GM19397 (cell line): ENCODE results near the gene MYLK.

Source experiments
- ATAC-seq: cut with Tn5 transposase; IDR thresholded peaks from one replicate; pipeline ENCODE4 v1.9.1; 2021; ENCODE audit warnings: mild to moderate bottlenecking, moderate library complexity; ENCODE audit not compliant: unreplicated experiment

Gene MYLK

DNA sequence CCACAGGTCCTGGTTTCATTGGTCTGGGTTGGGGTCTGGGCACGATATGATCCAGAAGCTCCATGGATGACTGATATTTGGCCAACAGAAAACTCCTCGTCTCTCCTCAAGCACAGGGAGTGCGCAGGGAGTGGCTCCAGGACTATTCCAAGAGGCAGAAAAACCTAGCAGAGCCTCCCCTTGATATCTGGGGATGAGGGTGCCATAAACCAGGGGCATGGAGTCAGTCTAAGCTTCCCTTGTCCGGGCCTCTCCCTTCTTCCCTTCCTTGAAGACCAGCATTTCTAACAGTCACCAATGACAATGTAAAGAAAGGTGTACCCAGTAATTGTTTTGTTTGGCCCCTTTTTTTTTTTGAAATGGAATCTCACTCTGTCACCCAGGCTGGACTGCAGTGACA is 199.9 kb downstream of the MYLK start:
- ATAC-seq: no peak

DNA sequence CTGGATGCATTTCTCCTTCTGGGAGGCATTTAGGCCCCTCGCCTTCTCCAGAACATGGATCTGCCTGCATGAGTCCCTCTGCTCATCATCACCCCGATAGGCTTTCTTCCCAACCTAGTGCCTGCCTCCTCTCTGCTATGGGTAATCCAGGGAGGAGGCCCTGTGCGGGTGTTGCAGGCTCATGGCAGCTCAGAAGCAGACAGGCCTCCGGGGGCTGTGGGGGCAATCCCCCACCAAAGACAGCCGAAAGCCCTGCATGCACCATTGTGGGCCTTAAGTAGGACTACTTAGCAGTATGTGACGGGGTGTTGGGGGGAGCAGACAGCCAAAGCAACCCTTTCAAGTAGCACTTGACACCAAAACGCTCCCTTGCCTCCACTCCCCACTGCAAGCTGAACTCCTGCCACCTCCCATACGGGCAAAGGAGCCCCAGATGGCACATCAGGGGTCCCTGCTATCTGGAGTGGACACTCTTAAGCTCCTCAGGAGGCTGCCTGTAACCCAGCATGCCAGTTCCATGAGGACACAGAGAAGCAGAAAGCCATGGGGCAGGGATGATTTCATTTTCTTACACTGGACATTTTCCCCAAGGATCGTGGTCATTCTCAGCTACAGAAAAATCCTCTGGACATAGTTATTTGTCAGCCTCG is 200.5 kb downstream of the MYLK start:
- no peak for ATAC-seq

DNA sequence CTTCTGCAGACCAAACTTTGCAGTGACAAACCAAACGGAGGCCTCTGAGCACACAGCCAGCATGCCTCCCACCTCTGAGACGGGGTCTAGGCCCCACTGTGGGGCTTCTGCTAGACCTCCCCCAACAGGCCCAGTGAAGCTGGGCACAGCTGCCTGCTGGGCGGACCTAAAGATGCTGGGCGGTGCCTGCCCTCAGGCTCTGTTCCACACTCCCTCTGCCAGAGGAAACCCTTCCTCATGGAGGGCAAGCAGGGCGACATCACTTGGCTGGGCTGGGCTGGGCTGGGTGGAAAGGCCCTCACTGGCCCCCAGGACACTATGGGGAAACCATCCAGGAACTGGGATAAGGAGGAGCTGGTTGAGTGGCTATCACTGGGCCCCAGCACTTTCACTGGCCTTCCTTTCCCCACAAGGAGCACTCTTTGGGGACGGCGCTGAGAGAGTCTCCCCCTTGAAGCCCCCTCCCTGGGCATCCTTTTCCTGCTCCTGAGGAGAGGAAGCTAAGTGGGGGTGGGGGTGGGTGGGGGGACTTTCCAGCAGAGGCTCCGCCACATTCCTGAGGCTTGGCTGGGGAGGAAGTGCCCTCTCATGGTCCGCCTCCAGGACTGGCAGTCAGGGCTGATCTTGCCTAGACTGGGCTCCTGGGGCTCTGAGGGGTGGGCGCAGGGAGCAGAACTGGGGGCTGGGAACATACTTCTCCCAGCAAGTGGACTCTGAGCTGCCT is 201.2 kb downstream of the MYLK start:
- ATAC-seq: no peak

DNA sequence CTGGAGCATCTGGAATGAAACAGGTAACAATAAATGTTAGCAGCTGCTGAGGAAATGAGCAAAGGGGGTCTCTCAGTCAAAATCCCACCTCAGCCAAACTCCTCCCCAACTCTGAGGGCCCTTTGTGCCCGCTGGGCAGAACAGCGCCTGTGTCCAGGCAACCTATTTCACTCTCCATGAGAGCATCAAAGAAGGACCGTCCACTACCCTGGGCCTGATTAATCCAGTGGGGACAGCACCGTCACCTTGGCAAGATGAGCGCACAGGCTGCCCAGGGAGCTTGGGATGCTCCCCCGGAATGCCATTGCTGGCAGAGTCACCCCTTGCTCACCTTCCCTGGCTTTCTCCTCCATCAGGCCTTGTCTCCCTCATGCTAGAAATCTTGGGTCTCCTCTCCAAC is 201.8 kb downstream of the MYLK start:
- no peak for ATAC-seq

- no peak for ATAC-seq
Measured at GRCh38 chr3:123679712-123680386, 204.3 kb downstream of the MYLK start.

DNA sequence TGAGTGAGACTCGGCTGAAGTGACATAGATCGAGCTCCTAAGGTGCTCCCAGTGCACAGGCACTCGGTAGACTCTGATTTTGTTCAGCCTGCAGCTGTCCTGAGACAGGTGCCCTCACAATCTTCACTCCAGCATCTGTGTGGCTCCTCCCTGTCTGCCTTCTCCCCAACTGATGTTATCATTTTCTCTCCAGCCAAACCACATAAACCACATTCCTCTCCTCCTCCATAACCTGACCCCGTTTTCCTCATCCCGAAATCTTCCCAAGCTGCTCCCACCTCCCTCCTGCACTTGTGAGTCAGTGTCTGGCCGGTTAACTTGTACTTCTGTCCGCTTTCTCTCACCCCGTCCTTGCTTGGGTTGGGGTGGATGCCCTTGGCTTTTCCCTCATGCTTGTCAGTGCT is 206.0 kb downstream of the MYLK start:
- ATAC-seq: no peak

DNA sequence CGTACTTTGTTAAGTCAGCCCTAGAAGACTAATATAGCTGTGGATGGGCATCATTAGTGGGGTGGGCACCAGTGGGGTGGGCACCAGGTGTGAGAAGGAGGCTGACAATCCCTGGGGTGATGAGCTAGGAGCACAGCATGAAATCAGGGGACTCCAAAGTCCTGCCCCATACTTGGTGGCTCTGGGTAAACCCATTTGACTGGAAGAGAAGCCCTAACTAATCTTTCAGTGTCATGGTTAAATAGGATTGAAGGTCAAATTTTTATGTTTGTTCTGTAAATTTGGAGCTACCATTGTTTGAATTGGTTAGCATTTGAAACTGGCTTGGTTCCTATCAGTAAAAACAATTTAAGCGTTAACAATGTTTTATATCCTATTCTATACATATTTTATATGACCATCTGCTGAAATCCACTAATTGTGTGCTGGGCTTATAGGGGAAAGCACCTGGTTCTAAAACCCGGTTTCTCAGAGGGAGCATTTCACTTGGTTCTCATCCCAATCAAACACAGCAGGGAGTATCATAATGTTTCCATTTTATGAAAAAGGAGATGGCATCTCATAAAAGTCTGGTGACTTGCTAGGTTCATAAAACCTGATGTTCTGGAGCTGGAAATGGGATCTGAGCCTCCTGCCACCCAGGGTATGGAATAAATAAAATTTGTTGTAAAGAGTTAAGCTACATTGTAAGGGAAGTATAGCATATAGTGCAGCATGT is 211.5 kb downstream of the MYLK start:
- ATAC-seq: no peak

GRCh38 chr3:123670743-123671142 is 213.4 kb downstream of the MYLK start:
- ATAC-seq: no peak

DNA sequence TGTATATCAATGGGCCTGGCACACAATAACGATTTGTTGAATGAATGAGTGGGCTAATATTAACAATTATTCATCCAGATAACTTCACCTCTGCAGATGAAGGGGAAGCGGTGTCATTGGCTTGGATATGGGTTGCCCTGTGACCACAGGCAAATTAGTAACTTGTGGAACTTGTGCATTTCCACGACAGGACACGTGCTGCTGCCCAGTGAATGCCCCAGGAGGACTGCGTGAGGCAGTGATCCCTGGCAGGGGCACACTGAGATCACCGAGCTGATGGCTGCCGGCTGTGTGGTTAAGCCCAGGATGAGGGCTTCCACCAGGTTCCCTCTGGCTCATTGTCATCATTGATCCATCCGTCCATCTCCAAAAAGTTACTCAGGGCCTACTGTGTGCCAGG is 215.2 kb downstream of the MYLK start:
- ATAC-seq: no peak

- no peak for ATAC-seq
Measured at GRCh38 chr3:123667784-123668183, 216.3 kb downstream of the MYLK start.

DNA sequence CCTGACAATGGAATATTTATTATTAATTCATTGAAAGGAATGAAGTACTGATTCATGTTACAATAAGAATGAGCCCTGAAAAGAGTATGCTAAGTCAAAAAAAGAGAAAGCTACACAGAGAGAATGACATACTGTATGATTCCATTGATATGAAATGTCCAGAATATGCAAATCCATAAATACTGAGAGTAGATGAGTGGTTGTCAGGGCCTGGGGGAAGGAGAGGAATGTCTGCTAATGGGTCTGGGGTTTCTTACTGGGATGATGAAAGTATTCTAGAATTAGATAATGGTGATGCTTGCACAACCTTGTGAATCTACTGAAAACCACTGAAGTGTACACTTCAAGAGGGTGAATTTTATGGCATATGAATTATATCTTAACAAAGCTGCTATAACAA is 219.4 kb downstream of the MYLK start:
- no peak for ATAC-seq

- ATAC-seq: no peak
Measured at GRCh38 chr3:123663977-123664376, 220.2 kb downstream of the MYLK start.

DNA sequence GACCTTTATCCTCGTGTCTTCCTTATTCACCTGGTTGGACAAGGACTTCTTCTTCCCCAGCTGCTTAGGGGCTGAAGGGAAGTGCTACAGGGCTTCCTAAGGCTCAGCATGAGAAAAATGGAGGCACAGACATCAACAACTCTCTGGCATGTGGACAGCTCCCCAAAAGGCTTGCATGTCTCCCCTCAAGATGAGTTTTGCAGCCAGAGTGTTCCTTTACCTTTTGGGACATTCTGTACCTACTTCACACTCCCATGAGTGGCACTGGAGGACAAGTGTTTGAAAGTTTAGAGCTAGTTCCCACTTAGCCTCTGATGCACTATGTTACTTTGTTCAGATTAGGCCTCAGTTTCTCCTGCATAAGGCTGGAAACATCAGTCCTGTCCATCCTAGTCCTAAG is 222.2 kb downstream of the MYLK start:
- no peak for ATAC-seq

DNA sequence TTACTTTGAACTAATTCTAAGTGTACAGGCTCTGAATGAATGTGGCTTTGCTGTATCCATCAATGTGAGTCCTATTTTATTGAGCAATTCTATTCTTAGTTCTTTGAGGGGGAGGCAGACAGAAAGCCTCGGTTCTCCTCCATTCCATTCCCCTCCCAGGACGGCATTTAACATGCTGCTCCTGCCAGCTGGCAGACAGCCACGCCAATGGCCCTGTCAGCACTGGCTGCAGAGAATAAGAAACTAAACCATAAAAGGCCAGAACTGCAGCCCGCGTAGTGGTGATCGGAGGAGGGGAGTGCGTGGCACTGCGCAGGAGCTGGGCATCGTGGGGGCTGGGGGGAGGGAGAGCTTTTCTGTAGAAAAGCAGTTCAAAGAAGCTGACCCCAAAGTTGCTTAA is 223.2 kb downstream of the MYLK start:
- no peak for ATAC-seq

- no peak for ATAC-seq
Measured at GRCh38 chr3:123660141-123660675, 223.9 kb downstream of the MYLK start.

GRCh38 chr3:123658852-123659206 is 225.3 kb downstream of the MYLK start:
- ATAC-seq: no peak

DNA sequence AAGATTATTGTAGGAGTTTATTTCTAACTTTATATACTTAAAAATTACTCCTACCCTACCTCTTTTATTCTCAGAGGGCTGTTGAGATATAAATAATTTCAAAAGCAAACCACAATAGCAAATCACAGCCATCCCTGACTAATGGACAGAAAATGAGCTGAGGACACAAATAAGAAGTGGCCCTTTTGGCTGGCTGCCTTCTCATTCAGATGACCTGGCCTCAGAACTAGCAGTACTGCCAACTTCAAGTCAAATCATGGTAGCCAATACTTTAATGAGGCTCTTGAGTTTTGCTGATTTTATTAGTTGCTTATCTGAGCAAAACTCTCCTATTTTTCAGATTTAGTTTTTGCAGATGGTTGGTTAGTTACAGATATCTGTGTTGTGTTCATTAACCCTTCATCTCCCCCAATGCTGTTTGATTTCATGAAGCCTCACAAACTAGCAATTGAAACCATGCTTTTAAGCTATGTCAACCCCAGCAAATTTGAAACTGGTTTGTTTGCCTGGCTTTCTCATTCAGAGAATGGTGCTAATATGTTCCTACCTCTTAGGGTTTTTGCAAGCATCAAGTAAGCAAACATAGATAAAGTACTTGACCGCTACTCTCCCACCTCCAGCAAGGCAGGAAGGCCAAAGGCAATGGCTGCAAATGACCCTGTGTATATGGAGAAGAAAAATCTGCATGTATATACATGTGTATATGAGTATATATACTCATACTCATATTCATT is 225.8 kb downstream of the MYLK start:
- ATAC-seq: no peak

- ATAC-seq: no peak
Measured at GRCh38 chr3:123657568-123657967, 226.6 kb downstream of the MYLK start.

GRCh38 chr3:123657111-123657510 is 227.0 kb downstream of the MYLK start:
- ATAC-seq: no peak

GRCh38 chr3:123656691-123657090 is 227.4 kb downstream of the MYLK start:
- ATAC-seq: no peak

- no peak for ATAC-seq
Measured at GRCh38 chr3:123656274-123656673, 227.9 kb downstream of the MYLK start.
